Uterus (tissue), 4 donors: ENCODE data around the gene JOSD1. TPM values are rescaled to one million over a fixed set of nuclear protein-coding genes. Genes with fewer than 3 reads are reported as not detected.

Source experiments
- DNase-seq, 2 donors: peaks; one replicate each; pipeline ENCODE4 v3.0.0-alpha.2; 2019 to 2020
- H3K27ac ChIP-seq, 2 donors: fragments of 200-600 bp; sonication (generic); 1 replicate in 1 of 2; 2 replicates in 1 of 2; pipeline ENCODE4 v1.5.1; 2016 to 2018
- H3K27me3 ChIP-seq, 2 donors: fragments of 200-600 bp; sonication (generic); one replicate each; pipeline ENCODE4 v1.5.1; 2018 to 2019; ENCODE audit warnings: control low read depth in 1 of 2
- H3K36me3 ChIP-seq, 2 donors: fragments of 200-600 bp; sonication (generic); one replicate each; pipeline ENCODE4 v1.5.1; 2019; ENCODE audit warnings: control low read depth in 1 of 2
- H3K4me1 ChIP-seq, 2 donors: fragments of 200-600 bp; sonication (generic); one replicate each; pipeline ENCODE4 v1.5.1; 2018 to 2019; ENCODE audit warnings: control low read depth in 1 of 2
- H3K4me3 ChIP-seq, 2 donors: fragments of 200-600 bp; sonication (generic); 1 replicate in 1 of 2; 2 replicates in 1 of 2; pipeline ENCODE4 v1.5.1; 2018 to 2019; ENCODE audit warnings: mild to moderate bottlenecking in 1 of 2
- H3K9me3 ChIP-seq, 2 donors: fragments of 200-600 bp; sonication (generic); one replicate each; pipeline ENCODE4 v1.5.1; 2019; ENCODE audit warnings: control low read depth in 1 of 2
- POLR2A ChIP-seq, 2 donors: fragments of 450-650 bp; IDR thresholded peaks; one replicate each; pipeline ENCODE4 v1.6.1; 2016; ENCODE audit warnings: antibody characterized with exemption in 2 of 2, mild to moderate bottlenecking in 1 of 2, moderate library complexity in 1 of 2
- intact Hi-C: fragments of 100-400 bp; cut with DNase I; formaldehyde crosslinking; loops from one replicate; pipeline ENCODE4 v1.15.1; 2023; ENCODE audit warnings: low total_unique reads
- total RNA-seq, 4 donors: library from RNA; depleted of rRNA in 3 of 4; stranded (reverse); fragments of >200 nt in 3 of 4; gene quantifications; one replicate each; pipeline versions ENCODE4 v1.1.0 to v1.2.4, GENCODE V29; 2014 to 2023
- TF ChIP-seq, protein P1 (sequence below), 4 experiments: fragments of 200-600 bp in 2 of 4; fragments of 450-650 bp in 2 of 4; sonication (generic) in 2 of 4; IDR thresholded peaks; one replicate each; pipeline ENCODE4 v1.5.1; 2016 to 2019; ENCODE audit warnings: antibody characterized with exemption in 4 of 4, mild to moderate bottlenecking in 2 of 4, moderate library complexity in 1 of 4
- donor health status: DM: yes; HTN: yes; CAD: no.

JOSD1 gene
- total RNA-seq, result 10 to 100 TPM; 24.4 to 57.9 (median 40.2) TPM

DNA sequence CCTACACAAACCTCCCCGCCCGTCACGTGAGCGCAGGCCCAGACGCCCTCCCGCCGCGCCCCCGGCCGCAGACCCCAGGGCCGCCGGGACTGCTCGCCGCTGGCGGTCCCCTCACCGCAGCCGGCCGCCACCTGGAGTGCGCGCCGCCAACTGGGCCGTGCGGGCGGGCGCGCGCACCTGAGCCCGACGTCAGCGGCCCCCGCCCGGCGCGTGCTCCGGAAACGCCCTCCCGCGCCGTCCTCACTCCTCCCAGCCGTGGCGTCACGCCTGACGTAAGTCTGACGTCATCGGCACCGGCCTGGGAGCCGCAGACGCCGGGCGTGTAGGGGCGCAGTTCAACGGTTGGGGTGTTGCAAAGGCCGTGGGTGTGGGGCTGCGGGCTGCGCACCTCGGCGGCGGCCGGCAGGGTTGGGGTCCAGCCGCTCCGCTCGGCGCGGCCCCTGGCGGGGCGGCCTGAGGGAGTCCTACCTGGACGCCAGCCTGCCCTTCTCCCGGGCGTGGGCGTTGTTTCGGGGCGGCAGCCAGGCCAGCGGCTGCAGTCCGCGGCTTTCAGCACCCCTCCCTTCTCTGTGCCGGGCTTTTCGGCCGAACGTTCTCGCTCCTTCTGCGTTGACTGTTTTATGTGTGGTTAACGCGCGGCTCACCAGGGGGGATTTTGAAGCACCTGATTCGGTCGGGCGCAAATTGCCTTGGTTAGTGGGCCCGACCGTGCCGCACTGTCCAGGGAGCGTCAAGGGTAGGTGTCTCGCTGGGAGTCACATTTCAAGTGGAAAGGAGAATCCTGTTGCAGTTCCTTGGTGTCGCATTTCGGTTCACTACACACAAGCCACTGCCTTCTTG is at the start of gene JOSD1:
Gene JOSD1 (minus strand): TSS at position 155 of the 840 bp plus-strand sequence. CDS start 956 bp downstream, outside the sequence.
- intact Hi-C loops, result no loop called here
- H3K36me3 ChIP-seq, result no peaks in the 10 kb centered on the region
- DNase-seq, result peak; percentile 94 to 95
- no peaks in the 10 kb centered on the region for H3K27me3 ChIP-seq
- peak within 1 kb of the TSS; percentile 60 to 82 for H3K4me3 ChIP-seq
- H3K4me1 ChIP-seq, result peaks cover 0 to 22% of the 10 kb centered on the region in 2 donors
- TF ChIP-seq, protein P1, sequence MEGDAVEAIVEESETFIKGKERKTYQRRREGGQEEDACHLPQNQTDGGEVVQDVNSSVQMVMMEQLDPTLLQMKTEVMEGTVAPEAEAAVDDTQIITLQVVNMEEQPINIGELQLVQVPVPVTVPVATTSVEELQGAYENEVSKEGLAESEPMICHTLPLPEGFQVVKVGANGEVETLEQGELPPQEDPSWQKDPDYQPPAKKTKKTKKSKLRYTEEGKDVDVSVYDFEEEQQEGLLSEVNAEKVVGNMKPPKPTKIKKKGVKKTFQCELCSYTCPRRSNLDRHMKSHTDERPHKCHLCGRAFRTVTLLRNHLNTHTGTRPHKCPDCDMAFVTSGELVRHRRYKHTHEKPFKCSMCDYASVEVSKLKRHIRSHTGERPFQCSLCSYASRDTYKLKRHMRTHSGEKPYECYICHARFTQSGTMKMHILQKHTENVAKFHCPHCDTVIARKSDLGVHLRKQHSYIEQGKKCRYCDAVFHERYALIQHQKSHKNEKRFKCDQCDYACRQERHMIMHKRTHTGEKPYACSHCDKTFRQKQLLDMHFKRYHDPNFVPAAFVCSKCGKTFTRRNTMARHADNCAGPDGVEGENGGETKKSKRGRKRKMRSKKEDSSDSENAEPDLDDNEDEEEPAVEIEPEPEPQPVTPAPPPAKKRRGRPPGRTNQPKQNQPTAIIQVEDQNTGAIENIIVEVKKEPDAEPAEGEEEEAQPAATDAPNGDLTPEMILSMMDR (IDR thresholded peaks at IDR 0.05), result peak in 2 of 4 experiments; percentile 26 to 42
- TF ChIP-seq POLR2A (IDR thresholded peaks at IDR 0.05), result peak; percentile 99 to 100
- H3K9me3 ChIP-seq, result no peaks in the 10 kb centered on the region
- peak within 1 kb of the TSS; percentile 97 to 98 for H3K27ac ChIP-seq

DNA sequence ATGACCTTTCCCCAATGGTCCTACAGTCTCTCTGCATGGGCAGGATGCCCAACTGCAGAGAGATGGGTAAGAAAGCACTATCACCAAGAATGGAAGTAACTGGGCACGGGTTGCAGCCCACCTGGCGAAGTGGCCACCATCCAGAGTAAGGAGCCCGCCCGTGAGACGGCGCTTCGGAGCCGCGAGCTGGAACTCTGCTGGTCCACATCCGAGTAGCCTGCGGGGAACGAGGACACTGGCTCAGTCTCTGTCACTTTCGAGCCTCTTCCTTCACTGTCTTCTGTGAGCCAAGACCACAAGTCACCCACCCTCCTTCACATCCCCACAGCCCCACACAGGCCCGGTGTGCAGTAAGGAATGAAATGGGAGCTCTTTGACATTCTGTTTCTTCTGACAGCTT is 49.4 kb upstream of the JOSD1 start:
- TF ChIP-seq POLR2A (IDR thresholded peaks at IDR 0.05), result no peak
- TF ChIP-seq, protein P1 (IDR thresholded peaks at IDR 0.05), result no peak
- H3K4me3 ChIP-seq, result no peak overlapping the region
- no peaks in the 10 kb centered on the region for H3K27me3 ChIP-seq
- no peak overlapping the region for H3K27ac ChIP-seq
- peaks cover 3 to 10% of the 10 kb centered on the region in 2 donors for H3K4me1 ChIP-seq
- H3K9me3 ChIP-seq, result no peaks in the 10 kb centered on the region
- DNase-seq, result no peak
- intact Hi-C loops, result no loop called here
- no peaks in the 10 kb centered on the region for H3K36me3 ChIP-seq

DNA sequence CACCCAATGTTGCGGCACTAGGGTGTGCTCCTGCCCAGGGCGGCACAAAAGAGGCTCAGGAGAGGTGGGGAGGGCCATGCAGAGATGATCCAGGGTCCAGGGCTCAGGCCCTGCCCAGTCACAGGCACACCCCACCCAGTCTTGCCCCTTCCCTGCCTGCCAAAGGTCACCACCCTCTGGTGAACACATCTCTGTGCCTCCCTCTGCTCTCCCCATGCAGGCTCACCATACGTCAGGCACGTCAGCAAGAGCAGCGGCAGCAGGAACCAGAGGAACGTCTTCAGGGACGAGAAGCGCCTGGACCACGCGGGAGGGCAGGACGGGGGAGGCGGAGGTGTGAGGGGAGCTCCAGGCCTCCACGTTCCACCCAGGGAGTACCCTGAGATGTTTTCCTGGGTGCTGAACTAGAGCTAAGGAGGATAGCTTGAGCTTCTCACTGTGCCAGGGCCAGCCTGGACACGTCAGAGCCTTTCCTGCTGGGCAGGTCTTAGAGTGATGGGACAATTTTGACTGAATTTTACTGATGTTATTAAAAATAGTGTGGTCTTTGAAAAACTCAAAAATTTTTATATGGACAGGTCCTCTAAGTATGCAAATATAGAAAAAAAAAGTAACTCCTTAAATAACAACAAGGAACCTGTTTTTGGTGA is 47.9 kb upstream of the JOSD1 start:
- H3K27ac ChIP-seq, result no peak overlapping the region
- no peak overlapping the region for H3K4me3 ChIP-seq
- DNase-seq, result no peak
- H3K4me1 ChIP-seq, result peaks cover under 1 to 5% of the 10 kb centered on the region in 2 donors
- TF ChIP-seq, protein P1 (IDR thresholded peaks at IDR 0.05), result no peak
- TF ChIP-seq POLR2A (IDR thresholded peaks at IDR 0.05), result no peak
- intact Hi-C loops, result no loop called here
- H3K27me3 ChIP-seq, result no peaks in the 10 kb centered on the region
- no peaks in the 10 kb centered on the region for H3K36me3 ChIP-seq
- no peaks in the 10 kb centered on the region for H3K9me3 ChIP-seq

DNA sequence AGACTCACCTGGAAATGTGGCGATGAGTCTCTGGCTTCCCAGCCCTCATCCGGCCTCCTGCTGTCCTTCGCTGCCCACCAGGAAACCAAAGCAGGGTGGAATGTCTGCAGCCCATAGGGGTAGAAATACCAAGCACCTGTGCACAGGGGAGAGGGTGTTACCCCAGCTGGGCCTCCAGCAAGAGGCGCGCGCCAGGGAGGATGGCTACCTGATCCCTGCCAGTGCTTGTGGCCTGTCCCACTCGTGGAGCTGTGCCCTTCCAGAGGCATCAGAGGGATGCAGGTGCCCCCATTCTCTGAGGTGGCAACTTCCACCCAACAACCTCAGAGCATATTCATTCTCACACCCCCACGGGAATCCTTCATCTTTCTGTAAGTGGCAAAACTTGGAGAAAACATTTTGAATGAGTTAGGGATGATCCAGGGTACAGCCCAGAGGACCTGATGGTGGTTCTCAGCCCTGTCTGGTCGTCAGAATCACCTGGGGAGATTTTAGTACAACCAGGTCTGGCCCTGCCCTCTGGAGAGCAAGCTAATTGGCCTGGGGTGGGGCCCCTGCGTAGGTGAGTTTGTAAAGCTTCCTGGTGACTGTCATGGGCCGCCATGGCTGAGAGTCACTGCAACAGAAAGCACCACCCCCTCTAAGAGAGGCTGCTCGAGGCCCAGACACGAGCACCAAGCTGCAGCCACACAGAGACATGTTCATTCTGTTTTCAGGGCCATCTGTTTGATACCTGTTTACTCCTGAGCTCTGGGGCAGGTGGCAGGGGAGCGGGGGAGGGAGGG is 45.1 kb upstream of the JOSD1 start:
- Histone ChIP-seq H3K27ac (no peak overlapping the region), H3K4me1 (no peaks in the 10 kb centered on the region), H3K4me3 (no peak overlapping the region), H3K36me3 (peaks cover 0 to 2% of the 10 kb centered on the region in 2 donors), H3K9me3 (no peaks in the 10 kb centered on the region), H3K27me3 (no peaks in the 10 kb centered on the region)
- DNase-seq, result no peak
- intact Hi-C loops, result no loop called here
- no peak for TF ChIP-seq POLR2A (IDR thresholded peaks at IDR 0.05)
- TF ChIP-seq, protein P1 (IDR thresholded peaks at IDR 0.05), result no peak
